ENCODE results near the gene LZTFL1.

LZTFL1 gene

DNA sequence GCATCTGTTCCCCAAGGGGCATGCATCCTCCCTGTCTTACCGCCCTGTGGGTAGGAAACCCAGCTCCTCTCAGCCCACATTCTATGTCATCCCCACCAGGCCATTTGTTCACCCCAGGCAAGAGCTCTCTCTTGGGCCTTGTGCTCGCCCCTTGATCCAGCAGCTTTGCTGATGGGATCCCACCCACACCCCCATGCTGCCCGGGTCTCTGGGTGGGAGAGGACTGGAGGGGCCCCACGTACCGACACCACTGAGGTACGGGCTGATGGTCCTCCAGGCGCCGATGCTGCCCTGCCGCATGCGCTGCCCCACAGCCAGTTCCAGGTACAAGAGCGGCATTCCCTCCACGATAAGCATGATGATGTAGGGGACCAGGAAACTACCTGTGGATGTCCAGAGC, 60.1 kb downstream of the LZTFL1 start:
- TF ChIP-seq RAD21 (IDR thresholded peaks at IDR 0.05; ENCODE audit: low read depth), result no peak
- no peak for TF ChIP-seq FOXM1 (IDR thresholded peaks at IDR 0.05; ENCODE audit: borderline replicate concordance, low read depth)

DNA sequence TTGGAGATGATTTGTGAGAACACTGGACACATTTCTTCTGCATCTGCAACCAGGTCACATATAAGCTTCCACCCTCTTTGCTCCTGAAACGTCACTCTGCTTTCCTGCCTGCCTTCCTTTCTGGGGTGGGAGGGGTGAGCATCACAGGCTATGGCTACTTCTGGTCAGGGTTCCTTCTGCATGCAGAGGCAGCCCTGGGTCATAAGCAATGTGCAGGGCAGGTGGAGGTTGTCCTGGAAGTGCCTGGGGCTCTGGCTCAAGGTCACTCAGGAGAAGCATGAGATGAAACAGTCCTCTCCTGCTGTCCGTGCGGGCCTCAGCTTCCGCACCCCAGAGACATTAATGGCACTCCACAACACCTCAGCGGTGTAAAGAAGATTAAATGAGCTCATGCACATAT, 60.6 kb downstream of the LZTFL1 start:
- TF ChIP-seq ZBTB7A (IDR thresholded peaks at IDR 0.05; ENCODE audit: low read depth) (no peak), TCF12 (IDR thresholded peaks at IDR 0.05; ENCODE audit: low read depth) (no peak), CEBPB (IDR thresholded peaks at IDR 0.05) (no peak), NFIC (IDR thresholded peaks at IDR 0.05) (no peak), YY1 (IDR thresholded peaks at IDR 0.05; ENCODE audit: low read depth) (no peak), EGR1 (IDR thresholded peaks at IDR 0.05) (no peak), CREB1 (IDR thresholded peaks at IDR 0.05; ENCODE audit: low read depth) (no peak), RAD21 (IDR thresholded peaks at IDR 0.05; ENCODE audit: low read depth) (no peak), TAF1 (IDR thresholded peaks at IDR 0.05; ENCODE audit: low read depth) (no peak)
- TF ChIP-seq, protein P1, sequence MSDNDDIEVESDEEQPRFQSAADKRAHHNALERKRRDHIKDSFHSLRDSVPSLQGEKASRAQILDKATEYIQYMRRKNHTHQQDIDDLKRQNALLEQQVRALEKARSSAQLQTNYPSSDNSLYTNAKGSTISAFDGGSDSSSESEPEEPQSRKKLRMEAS (IDR thresholded peaks at IDR 0.05), result no peak
- TF ChIP-seq, protein P2, sequence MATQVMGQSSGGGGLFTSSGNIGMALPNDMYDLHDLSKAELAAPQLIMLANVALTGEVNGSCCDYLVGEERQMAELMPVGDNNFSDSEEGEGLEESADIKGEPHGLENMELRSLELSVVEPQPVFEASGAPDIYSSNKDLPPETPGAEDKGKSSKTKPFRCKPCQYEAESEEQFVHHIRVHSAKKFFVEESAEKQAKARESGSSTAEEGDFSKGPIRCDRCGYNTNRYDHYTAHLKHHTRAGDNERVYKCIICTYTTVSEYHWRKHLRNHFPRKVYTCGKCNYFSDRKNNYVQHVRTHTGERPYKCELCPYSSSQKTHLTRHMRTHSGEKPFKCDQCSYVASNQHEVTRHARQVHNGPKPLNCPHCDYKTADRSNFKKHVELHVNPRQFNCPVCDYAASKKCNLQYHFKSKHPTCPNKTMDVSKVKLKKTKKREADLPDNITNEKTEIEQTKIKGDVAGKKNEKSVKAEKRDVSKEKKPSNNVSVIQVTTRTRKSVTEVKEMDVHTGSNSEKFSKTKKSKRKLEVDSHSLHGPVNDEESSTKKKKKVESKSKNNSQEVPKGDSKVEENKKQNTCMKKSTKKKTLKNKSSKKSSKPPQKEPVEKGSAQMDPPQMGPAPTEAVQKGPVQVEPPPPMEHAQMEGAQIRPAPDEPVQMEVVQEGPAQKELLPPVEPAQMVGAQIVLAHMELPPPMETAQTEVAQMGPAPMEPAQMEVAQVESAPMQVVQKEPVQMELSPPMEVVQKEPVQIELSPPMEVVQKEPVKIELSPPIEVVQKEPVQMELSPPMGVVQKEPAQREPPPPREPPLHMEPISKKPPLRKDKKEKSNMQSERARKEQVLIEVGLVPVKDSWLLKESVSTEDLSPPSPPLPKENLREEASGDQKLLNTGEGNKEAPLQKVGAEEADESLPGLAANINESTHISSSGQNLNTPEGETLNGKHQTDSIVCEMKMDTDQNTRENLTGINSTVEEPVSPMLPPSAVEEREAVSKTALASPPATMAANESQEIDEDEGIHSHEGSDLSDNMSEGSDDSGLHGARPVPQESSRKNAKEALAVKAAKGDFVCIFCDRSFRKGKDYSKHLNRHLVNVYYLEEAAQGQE (IDR thresholded peaks at IDR 0.05; ENCODE audit: low read depth), result no peak
- TF ChIP-seq, protein P3, sequence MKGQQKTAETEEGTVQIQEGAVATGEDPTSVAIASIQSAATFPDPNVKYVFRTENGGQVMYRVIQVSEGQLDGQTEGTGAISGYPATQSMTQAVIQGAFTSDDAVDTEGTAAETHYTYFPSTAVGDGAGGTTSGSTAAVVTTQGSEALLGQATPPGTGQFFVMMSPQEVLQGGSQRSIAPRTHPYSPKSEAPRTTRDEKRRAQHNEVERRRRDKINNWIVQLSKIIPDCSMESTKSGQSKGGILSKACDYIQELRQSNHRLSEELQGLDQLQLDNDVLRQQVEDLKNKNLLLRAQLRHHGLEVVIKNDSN (IDR thresholded peaks at IDR 0.05), result no peak

DNA sequence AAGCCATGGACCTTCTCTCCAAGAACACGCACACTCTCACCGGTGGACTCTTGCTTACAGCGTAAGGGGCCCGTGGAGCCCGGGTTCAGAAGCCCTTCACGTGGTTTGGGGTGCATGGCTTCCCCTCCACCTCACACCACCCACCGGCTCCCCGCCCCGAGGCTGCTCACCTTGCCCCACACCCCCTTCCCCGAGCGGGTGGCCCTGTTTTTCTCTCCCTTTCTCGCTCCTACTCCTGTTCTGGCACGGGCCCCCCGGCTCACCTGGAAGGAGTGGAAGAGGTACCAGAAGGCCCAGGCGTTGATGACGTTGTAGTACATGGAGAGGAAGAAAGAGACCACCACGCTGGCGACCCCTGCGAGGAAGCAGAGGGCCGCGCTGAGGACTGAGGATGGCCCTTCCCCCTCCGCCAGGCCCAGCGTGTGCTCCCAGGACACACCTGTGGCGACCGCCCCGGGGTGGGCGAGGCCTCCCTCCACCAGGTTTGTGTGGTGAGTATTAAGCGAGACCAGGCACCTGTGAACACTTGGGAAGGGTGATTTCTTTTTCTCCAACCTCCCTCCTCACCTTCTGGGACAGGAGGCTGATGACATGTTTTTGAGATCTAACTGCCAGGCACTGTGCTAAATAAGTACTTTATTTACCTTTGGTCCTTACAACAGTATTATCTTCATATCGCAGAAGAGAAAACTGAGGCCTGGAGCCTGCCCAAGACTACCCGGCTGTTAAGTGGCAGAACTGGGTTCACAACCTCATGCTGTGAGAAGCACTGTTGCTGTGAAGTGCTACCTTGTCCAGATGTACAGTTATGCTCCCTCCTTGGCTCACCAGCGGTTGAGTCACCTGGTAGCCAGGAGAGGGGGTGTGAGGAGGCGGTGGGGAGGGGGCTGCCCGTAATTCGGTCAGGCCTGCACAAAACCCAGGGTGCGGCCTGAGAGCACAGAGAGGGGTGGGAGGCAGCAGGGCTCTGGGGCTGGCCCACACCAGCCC, 61.9 kb downstream of the LZTFL1 start:
- TF ChIP-seq EGR1 (IDR thresholded peaks at IDR 0.05), result peak; percentile 64; the same call in 1 of the 2 replicates
- TF ChIP-seq TAF1 (IDR thresholded peaks at IDR 0.05; ENCODE audit: low read depth), result 0 out of 2 replicates have a peak, but pooled peaks have one; percentile 25
- TF ChIP-seq CREB1 (IDR thresholded peaks at IDR 0.05; ENCODE audit: low read depth), result no peak
- TF ChIP-seq, protein P2 (IDR thresholded peaks at IDR 0.05; ENCODE audit: low read depth), result no peak
- peak; percentile 63 for TF ChIP-seq TEAD4 (IDR thresholded peaks at IDR 0.05)
- TF ChIP-seq RAD21 (IDR thresholded peaks at IDR 0.05; ENCODE audit: low read depth), result peak; percentile 22; the same call in 1 of the 2 replicates
- TF ChIP-seq CEBPB (IDR thresholded peaks at IDR 0.05), result no peak
- TF ChIP-seq YY1 (IDR thresholded peaks at IDR 0.05; ENCODE audit: low read depth), result no peak
- TF ChIP-seq ZBTB7A (IDR thresholded peaks at IDR 0.05; ENCODE audit: low read depth), result peak; percentile 96; the same call in 1 of the 2 replicates
- TF ChIP-seq, protein P3 (IDR thresholded peaks at IDR 0.05), result 0 out of 2 replicates have a peak, but pooled peaks have one; percentile 25
- peak; percentile 90 for TF ChIP-seq NFIC (IDR thresholded peaks at IDR 0.05)
- TF ChIP-seq TCF12 (IDR thresholded peaks at IDR 0.05; ENCODE audit: low read depth), result peak; percentile 92
- peak; percentile 84 for TF ChIP-seq EP300 (IDR thresholded peaks at IDR 0.05; ENCODE audit: borderline replicate concordance)
- TF ChIP-seq, protein P1 (IDR thresholded peaks at IDR 0.05), result peak; percentile 79
- TF ChIP-seq FOXM1 (IDR thresholded peaks at IDR 0.05; ENCODE audit: borderline replicate concordance, low read depth), result no peak

DNA sequence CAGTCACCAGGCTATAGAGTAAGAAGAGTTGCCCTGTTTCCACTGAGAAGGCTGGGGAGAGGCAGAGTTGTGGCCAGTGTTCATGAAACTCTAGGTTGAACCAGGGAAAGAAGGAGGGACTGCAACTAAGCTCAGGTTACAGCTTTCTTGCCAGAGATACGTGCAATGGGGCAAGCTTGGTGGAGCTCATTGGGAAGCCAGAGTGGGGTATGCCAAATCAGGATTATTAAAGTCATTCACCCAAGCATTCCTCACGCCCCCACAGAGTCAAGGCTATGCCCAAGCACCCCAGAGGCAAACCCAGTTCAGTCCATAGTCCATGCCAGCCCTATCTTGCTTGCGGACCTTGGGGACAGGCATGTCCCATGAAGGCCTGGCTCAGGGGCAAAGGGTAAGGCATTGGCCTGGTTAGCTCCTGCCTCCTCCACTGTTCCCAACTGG, 63.1 kb downstream of the LZTFL1 start:
- TF ChIP-seq FOXM1 (IDR thresholded peaks at IDR 0.05; ENCODE audit: borderline replicate concordance, low read depth) (no peak; the same call in 1 of the 2 replicates), ZBTB7A (IDR thresholded peaks at IDR 0.05; ENCODE audit: low read depth) (0 out of 2 replicates have a peak, but pooled peaks have one; percentile 28), NFIC (IDR thresholded peaks at IDR 0.05) (peak; percentile 86), TCF12 (IDR thresholded peaks at IDR 0.05; ENCODE audit: low read depth) (peak; percentile 77; the same call in 1 of the 2 replicates), EP300 (IDR thresholded peaks at IDR 0.05; ENCODE audit: borderline replicate concordance) (peak; percentile 73; the same call in 1 of the 2 replicates), CREB1 (IDR thresholded peaks at IDR 0.05; ENCODE audit: low read depth) (no peak), TEAD4 (IDR thresholded peaks at IDR 0.05) (peak; percentile 52; the same call in 1 of the 2 replicates), TAF1 (IDR thresholded peaks at IDR 0.05; ENCODE audit: low read depth) (no peak), RAD21 (IDR thresholded peaks at IDR 0.05; ENCODE audit: low read depth) (peak; percentile 13; the same call in 1 of the 2 replicates), EGR1 (IDR thresholded peaks at IDR 0.05) (peak; percentile 71), YY1 (IDR thresholded peaks at IDR 0.05; ENCODE audit: low read depth) (no peak), CEBPB (IDR thresholded peaks at IDR 0.05) (peak; percentile 53; the same call in 1 of the 2 replicates)
- TF ChIP-seq, protein P3 (IDR thresholded peaks at IDR 0.05), result no peak
- TF ChIP-seq, protein P2 (IDR thresholded peaks at IDR 0.05; ENCODE audit: low read depth), result no peak
- TF ChIP-seq, protein P1 (IDR thresholded peaks at IDR 0.05), result no peak; the same call in 1 of the 2 replicates
